HCT116 (cell line): Measurements from ENCODE around the gene DZIP3. TPM values are rescaled to one million over a fixed set of nuclear protein-coding genes. Genes with fewer than 3 reads are reported as not detected.

Experiments used
- ATAC-seq: fragments of 200-7000 bp; cut with Tn5 transposase; 2 replicates; pipeline ENCODE4 v1.9.1; 2020; ENCODE audit warnings: mild to moderate bottlenecking, moderate library complexity
- BruUV-seq: library from RNA; stranded (reverse); fragments of 400-500 nt; replicated peaks from 2 replicates; lab custom pipeline; 2021; lab: Mats Ljungman, UMichigan
- CTCF ChIA-PET: fragments of 300-600 bp; sonication (Branson Sonifier 250); formaldehyde crosslinking; loops from one replicate; lab custom pipeline; 2021; ENCODE audit warnings: antibody characterized with exemption; lab: Charles Lee
- POLR2A ChIA-PET: fragments of 300-600, 350-600 bp; sonication (Branson Sonifier 250); formaldehyde crosslinking; loops from one replicate; lab custom pipeline; 2021; ENCODE audit warnings: antibody characterized with exemption; lab: Charles Lee
- RAD21 ChIA-PET, 2 experiments: fragments of 300-600 bp; sonication (Branson Sonifier 250); formaldehyde crosslinking; loops; one replicate each; lab custom pipeline; 2023; ENCODE audit warnings: low total read pairs in 2 of 2; ENCODE audit not compliant: uncharacterized antibody in 2 of 2, unreplicated experiment in 2 of 2, low non-redundant PET in 1 of 2; lab: Charles Lee
- DNase-seq: peaks from one replicate; pipeline ENCODE4 v3.0.0-alpha.2; 2010; ENCODE audit warnings: low read depth, low spot score
- H2AFZ ChIP-seq: fragments of 200-600 bp; shearing (Covaris generic), sonication (generic); 2 replicates; pipeline ENCODE4 v1.6.1; 2017; ENCODE audit warnings: low read depth, mixed run types, mixed read lengths, antibody characterized with exemption, low read length; ENCODE audit not compliant: poor library complexity, severe bottlenecking
- H3K27ac ChIP-seq: 2 replicates; pipeline ENCODE4 v1.5.1; 2012; ENCODE audit warnings: low read depth, low read length
- H3K27me3 ChIP-seq: fragments of 200-600 bp; sonication (generic); 2 replicates; pipeline ENCODE4 v1.6.1; 2016; ENCODE audit warnings: mixed run types, low read length, mixed read lengths; ENCODE audit not compliant: insufficient read depth
- H3K36me3 ChIP-seq, 2 experiments: fragments of 200-500 bp in 1 of 2; fragments of 200-600 bp in 1 of 2; sonication (Bioruptor generic) in 1 of 2; sonication (generic) in 1 of 2; 2 replicates each; pipeline versions ENCODE4 v1.5.1 to v1.6.1; 2014 to 2016; ENCODE audit warnings: low read length in 2 of 2, inconsistent platforms in 1 of 2, mixed read lengths in 1 of 2, mixed run types in 1 of 2; ENCODE audit not compliant: insufficient read depth in 2 of 2, control insufficient read depth in 1 of 2
- H3K4me1 ChIP-seq, 2 experiments: fragments of 200-600 bp in 1 of 2; sonication (generic) in 1 of 2; 2 replicates each; pipeline versions ENCODE4 v1.5.1 to v1.6.1; 2012 to 2017; ENCODE audit warnings: low read length in 2 of 2, inconsistent platforms in 1 of 2, mild to moderate bottlenecking in 1 of 2, mixed read lengths in 1 of 2, mixed run types in 1 of 2, moderate library complexity in 1 of 2; ENCODE audit not compliant: insufficient read depth in 2 of 2, control insufficient read depth in 1 of 2
- H3K4me2 ChIP-seq: fragments of 200-600 bp; sonication (generic); 2 replicates; pipeline ENCODE4 v1.6.1; 2017; ENCODE audit warnings: mixed run types, low read length, mixed read lengths
- H3K4me3 ChIP-seq, 2 experiments: fragments of 200-600 bp in 1 of 2; sonication (generic) in 1 of 2; replicated peaks in 1 of 2; 2 replicates each; pipeline ENCODE4 v1.5.1; 2011 to 2016; ENCODE audit warnings: low read length in 2 of 2, control low read depth in 1 of 2, low read depth in 1 of 2, mild to moderate bottlenecking in 1 of 2, mixed read lengths in 1 of 2, mixed run types in 1 of 2
- H3K79me2 ChIP-seq: fragments of 200-600 bp; sonication (generic); 2 replicates; pipeline ENCODE4 v1.6.1; 2017; ENCODE audit warnings: mild to moderate bottlenecking, mixed run types, low read length, moderate library complexity, mixed read lengths; ENCODE audit not compliant: insufficient read depth
- H3K9ac ChIP-seq: fragments of 200-600 bp; sonication (generic); 2 replicates; pipeline ENCODE4 v1.6.1; 2016; ENCODE audit warnings: low read length, mixed read lengths
- H3K9me2 ChIP-seq: fragments of 200-600 bp; sonication (generic), shearing (Covaris generic); 2 replicates; pipeline ENCODE4 v1.6.1; 2017; ENCODE audit warnings: mixed run types, mild to moderate bottlenecking, moderate library complexity; ENCODE audit not compliant: insufficient read depth
- H3K9me3 ChIP-seq, 2 experiments: fragments of 200-500 bp in 1 of 2; fragments of 200-600 bp in 1 of 2; sonication (Bioruptor generic) in 1 of 2; sonication (generic) in 1 of 2; 2 replicates each; pipeline ENCODE4 v1.6.1; 2014 to 2017; ENCODE audit warnings: low read length in 2 of 2, mixed read lengths in 2 of 2, inconsistent platforms in 1 of 2, low read depth in 1 of 2, mild to moderate bottlenecking in 1 of 2, mixed run types in 1 of 2, moderate library complexity in 1 of 2; ENCODE audit not compliant: control insufficient read depth in 1 of 2, insufficient read depth in 1 of 2
- H4K20me1 ChIP-seq: fragments of 200-600 bp; sonication (generic), shearing (Covaris generic); 2 replicates; pipeline ENCODE4 v1.6.1; 2017; ENCODE audit warnings: mixed run types, mild to moderate bottlenecking, moderate library complexity; ENCODE audit not compliant: insufficient read depth
- CEBPB ChIP-seq: IDR thresholded peaks from 2 replicates; pipeline ENCODE4 v1.6.1; 2012; ENCODE audit warnings: low read depth
- FOSL1 ChIP-seq: IDR thresholded peaks from 2 replicates; pipeline ENCODE4 v1.6.1; 2012; ENCODE audit warnings: low read depth
- JUND ChIP-seq: IDR thresholded peaks from 2 replicates; pipeline ENCODE4 v1.6.1; 2012
- RAD21 ChIP-seq: IDR thresholded peaks from 2 replicates; pipeline ENCODE4 v1.6.1; 2012; ENCODE audit warnings: low read depth, mild to moderate bottlenecking
- SIN3A ChIP-seq: IDR thresholded peaks from 2 replicates; pipeline ENCODE4 v1.6.1; 2012; ENCODE audit warnings: low read depth
- TCF7L2 ChIP-seq: IDR thresholded peaks from 2 replicates; pipeline ENCODE4 v1.7.0; 2011; ENCODE audit warnings: borderline replicate concordance, inconsistent platforms; ENCODE audit not compliant: insufficient read depth, insufficient read length; ENCODE audit errors: extremely low read depth
- YY1 ChIP-seq: IDR thresholded peaks from 2 replicates; pipeline ENCODE4 v1.6.1; 2011; ENCODE audit warnings: low read length, low read depth, moderate library complexity, mild to moderate bottlenecking; ENCODE audit not compliant: insufficient replicate concordance; ENCODE audit errors: extremely low read depth
- ZFX ChIP-seq: fragments of 450-650 bp; IDR thresholded peaks from 2 replicates; pipeline ENCODE4 v1.6.1; 2017
- intact Hi-C: fragments of 100-400 bp; cut with micrococcal nuclease; formaldehyde crosslinking; loops from 2 replicates; pipeline ENCODE4 v1.10.0; 2022
- total RNA-seq: library from RNA; stranded (reverse); gene quantifications from one replicate; pipeline ENCODE4 v1.2.1, GENCODE V29; 2021; ENCODE audit not compliant: unreplicated experiment
- TF ChIP-seq, protein P1 (sequence below), 3 experiments: fragments of 200-600 bp in 1 of 3; sonication (generic) in 1 of 3; IDR thresholded peaks in 2 of 3; conservative IDR thresholded peaks in 1 of 3; 2 replicates each; pipeline ENCODE4 v1.5.1; 2012 to 2017; ENCODE audit warnings: low read depth in 2 of 3, low read length in 2 of 3, antibody characterized with exemption in 1 of 3, borderline replicate concordance in 1 of 3, control low read depth in 1 of 3, mild to moderate bottlenecking in 1 of 3, mixed read lengths in 1 of 3, mixed run types in 1 of 3, moderate library complexity in 1 of 3; ENCODE audit not compliant: insufficient read depth in 1 of 3
- TF ChIP-seq, protein P2 (sequence below): IDR thresholded peaks from 2 replicates; pipeline ENCODE4 v1.6.1; 2012
- TF ChIP-seq, protein P3 (sequence below): IDR thresholded peaks from 2 replicates; pipeline ENCODE4 v1.6.1; 2012
- TF ChIP-seq, protein P4 (sequence below): IDR thresholded peaks from 2 replicates; pipeline ENCODE4 v1.6.1; 2011; ENCODE audit warnings: mild to moderate bottlenecking, low read length, moderate library complexity; ENCODE audit not compliant: insufficient replicate concordance; ENCODE audit errors: extremely low read depth

DZIP3 gene
- total RNA-seq, 1 experiment from 2014 or later, result 19.4 TPM

DNA sequence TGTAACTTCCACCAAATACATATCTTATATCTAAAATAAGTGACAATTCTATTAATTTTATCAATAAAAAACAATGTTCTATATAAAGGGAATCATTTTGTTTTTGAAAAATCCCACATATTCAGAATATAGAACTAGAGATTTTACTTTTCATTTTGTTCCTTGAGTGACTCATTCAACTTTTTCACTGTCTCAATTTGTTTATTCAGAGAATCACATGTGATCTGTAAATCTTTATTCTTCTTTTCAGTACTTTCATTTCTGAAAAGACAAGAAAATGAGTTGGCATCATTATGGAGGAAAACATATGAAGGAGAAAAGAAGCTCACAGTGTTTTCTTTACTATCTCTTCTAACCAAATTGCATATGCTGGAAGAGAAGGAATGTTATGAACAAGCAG lies 35.3 kb upstream of the DZIP3 start:
- Histone ChIP-seq H3K9me3 (no peaks in the 10 kb centered on the region), H3K27ac (no peak overlapping the region), H3K9me2 (no peaks in the 10 kb centered on the region), H2AFZ (no peak overlapping the region), H3K4me1 (no peaks in the 10 kb centered on the region), H3K36me3 (peaks cover 41 to 42% of the 10 kb centered on the region in 2 experiments), H3K4me2 (no peak overlapping the region), H3K4me3 (no peak overlapping the region), H3K27me3 (no peaks in the 10 kb centered on the region), H3K79me2 (no peaks in the 10 kb centered on the region), H3K9ac (no peak overlapping the region), H4K20me1 (no peaks in the 10 kb centered on the region)
- ATAC-seq, result no peak
- intact Hi-C loops, result no loop called here
- POLR2A ChIA-PET, result no interaction called here
- DNase-seq, result no peak
- CTCF ChIA-PET, result no interaction called here
- RAD21 ChIA-PET, result no interaction called here
- BruUV-seq, result no TSS peak
- TF ChIP-seq, protein P1, sequence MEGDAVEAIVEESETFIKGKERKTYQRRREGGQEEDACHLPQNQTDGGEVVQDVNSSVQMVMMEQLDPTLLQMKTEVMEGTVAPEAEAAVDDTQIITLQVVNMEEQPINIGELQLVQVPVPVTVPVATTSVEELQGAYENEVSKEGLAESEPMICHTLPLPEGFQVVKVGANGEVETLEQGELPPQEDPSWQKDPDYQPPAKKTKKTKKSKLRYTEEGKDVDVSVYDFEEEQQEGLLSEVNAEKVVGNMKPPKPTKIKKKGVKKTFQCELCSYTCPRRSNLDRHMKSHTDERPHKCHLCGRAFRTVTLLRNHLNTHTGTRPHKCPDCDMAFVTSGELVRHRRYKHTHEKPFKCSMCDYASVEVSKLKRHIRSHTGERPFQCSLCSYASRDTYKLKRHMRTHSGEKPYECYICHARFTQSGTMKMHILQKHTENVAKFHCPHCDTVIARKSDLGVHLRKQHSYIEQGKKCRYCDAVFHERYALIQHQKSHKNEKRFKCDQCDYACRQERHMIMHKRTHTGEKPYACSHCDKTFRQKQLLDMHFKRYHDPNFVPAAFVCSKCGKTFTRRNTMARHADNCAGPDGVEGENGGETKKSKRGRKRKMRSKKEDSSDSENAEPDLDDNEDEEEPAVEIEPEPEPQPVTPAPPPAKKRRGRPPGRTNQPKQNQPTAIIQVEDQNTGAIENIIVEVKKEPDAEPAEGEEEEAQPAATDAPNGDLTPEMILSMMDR (IDR thresholded peaks at IDR 0.05 in 2 of 3, conservative IDR thresholded peaks at IDR 0.05 in 1 of 3; ENCODE audit: borderline replicate concordance in 1 of 3, insufficient read depth in 1 of 3, low read depth in 2 of 3, low read length in 2 of 3), result no peak

DNA sequence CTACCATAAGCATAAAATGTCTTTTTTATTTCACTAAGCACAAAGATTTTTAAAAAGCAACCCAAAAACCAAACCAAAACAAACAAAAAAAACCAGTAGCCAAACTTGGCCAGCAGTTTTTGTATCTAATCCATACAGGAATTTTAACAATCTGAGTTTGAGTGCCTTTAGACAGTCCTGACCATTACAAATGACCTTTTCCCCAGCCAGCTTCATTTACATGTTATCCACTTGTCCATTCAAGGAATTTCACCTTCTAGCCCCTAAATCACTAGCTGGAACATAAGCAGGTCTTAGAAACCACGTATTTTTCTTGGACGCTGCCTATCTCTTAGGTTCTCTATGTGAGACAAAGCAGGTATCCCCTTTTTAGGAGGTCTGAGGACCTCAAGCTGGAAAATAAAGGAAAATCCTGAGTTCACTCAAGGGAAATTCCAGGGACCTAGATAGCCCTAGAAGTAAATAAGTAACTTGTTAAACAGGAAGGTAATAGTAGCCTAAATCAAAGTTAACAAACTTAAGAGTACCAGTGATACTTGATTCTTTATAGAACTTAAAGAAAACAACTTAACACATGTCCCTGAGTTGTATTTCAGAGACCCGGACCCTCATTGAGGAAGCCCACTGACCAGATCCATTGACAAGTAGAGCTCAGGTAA lies 34.5 kb upstream of the DZIP3 start:
- Histone ChIP-seq H3K36me3 (peaks cover 38 to 42% of the 10 kb centered on the region in 2 experiments), H3K79me2 (no peaks in the 10 kb centered on the region), H2AFZ (no peak overlapping the region), H3K4me1 (no peaks in the 10 kb centered on the region), H4K20me1 (no peaks in the 10 kb centered on the region), H3K9me2 (no peaks in the 10 kb centered on the region), H3K4me2 (no peak overlapping the region), H3K4me3 (no peak overlapping the region), H3K9ac (no peak overlapping the region), H3K27me3 (no peaks in the 10 kb centered on the region), H3K9me3 (no peaks in the 10 kb centered on the region), H3K27ac (no peak overlapping the region)
- CTCF ChIA-PET, result no interaction called here
- POLR2A ChIA-PET, result no interaction called here
- DNase-seq (no peak), ATAC-seq (no peak)
- no TSS peak for BruUV-seq
- intact Hi-C loops, result no loop called here
- RAD21 ChIA-PET, result no interaction called here
- TF ChIP-seq YY1 (no peak), FOSL1 (no peak), JUND (no peak), RAD21 (no peak), SIN3A (no peak), ZFX (no peak), TCF7L2 (no peak), CEBPB (no peak)
- TF ChIP-seq, protein P1 (IDR thresholded peaks at IDR 0.05 in 2 of 3, conservative IDR thresholded peaks at IDR 0.05 in 1 of 3; ENCODE audit: borderline replicate concordance in 1 of 3, insufficient read depth in 1 of 3, low read depth in 2 of 3, low read length in 2 of 3), result no peak
- TF ChIP-seq, protein P2, sequence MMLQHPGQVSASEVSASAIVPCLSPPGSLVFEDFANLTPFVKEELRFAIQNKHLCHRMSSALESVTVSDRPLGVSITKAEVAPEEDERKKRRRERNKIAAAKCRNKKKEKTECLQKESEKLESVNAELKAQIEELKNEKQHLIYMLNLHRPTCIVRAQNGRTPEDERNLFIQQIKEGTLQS, result no peak
- TF ChIP-seq, protein P3, sequence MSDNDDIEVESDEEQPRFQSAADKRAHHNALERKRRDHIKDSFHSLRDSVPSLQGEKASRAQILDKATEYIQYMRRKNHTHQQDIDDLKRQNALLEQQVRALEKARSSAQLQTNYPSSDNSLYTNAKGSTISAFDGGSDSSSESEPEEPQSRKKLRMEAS, result no peak
- TF ChIP-seq, protein P4, sequence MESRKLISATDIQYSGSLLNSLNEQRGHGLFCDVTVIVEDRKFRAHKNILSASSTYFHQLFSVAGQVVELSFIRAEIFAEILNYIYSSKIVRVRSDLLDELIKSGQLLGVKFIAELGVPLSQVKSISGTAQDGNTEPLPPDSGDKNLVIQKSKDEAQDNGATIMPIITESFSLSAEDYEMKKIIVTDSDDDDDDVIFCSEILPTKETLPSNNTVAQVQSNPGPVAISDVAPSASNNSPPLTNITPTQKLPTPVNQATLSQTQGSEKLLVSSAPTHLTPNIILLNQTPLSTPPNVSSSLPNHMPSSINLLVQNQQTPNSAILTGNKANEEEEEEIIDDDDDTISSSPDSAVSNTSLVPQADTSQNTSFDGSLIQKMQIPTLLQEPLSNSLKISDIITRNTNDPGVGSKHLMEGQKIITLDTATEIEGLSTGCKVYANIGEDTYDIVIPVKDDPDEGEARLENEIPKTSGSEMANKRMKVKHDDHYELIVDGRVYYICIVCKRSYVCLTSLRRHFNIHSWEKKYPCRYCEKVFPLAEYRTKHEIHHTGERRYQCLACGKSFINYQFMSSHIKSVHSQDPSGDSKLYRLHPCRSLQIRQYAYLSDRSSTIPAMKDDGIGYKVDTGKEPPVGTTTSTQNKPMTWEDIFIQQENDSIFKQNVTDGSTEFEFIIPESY, result no peak
